GM12864 (cell line): ENCODE data around the gene FAM222B.

Experiments
- DNase-seq: peaks from one replicate; pipeline ENCODE4 v3.0.0-alpha.2; 2011; ENCODE audit warnings: low read depth
- H3K4me3 ChIP-seq: 2 replicates; pipeline ENCODE4 v1.5.1; 2011; ENCODE audit warnings: mild to moderate bottlenecking, low read depth, low read length, control low read depth
- CTCF ChIP-seq: IDR thresholded peaks from 2 replicates; pipeline ENCODE4 v1.5.1; 2011; ENCODE audit warnings: low read depth, mild to moderate bottlenecking, moderate library complexity, low read length, control low read depth, inconsistent platforms; ENCODE audit errors: missing control alignments

The FAM222B gene

GRCh38 chr17:28867276-28867675 is 24.7 kb upstream of the FAM222B start:
- no peak for DNase-seq
- no peak for TF ChIP-seq CTCF
- no peak overlapping the region for H3K4me3 ChIP-seq

GRCh38 chr17:28865946-28866752 is 23.6 kb upstream of the FAM222B start:
- DNase-seq, result no peak
- no peak overlapping the region for H3K4me3 ChIP-seq
- no peak for TF ChIP-seq CTCF

GRCh38 chr17:28864991-28865849 is 22.6 kb upstream of the FAM222B start:
- H3K4me3 ChIP-seq, result no peak overlapping the region
- no peak for DNase-seq
- TF ChIP-seq CTCF, result no peak

- TF ChIP-seq CTCF, result no peak
- DNase-seq, result no peak
- no peak overlapping the region for H3K4me3 ChIP-seq
These were observed 21.4 kb upstream of the FAM222B start for GRCh38 chr17:28863953-28864352.

GRCh38 chr17:28862561-28862960 is 20.0 kb upstream of the FAM222B start:
- no peak overlapping the region for H3K4me3 ChIP-seq
- TF ChIP-seq CTCF, result no peak
- no peak for DNase-seq

- H3K4me3 ChIP-seq, result no peak overlapping the region
- no peak for TF ChIP-seq CTCF
- no peak for DNase-seq
These were observed 19.0 kb upstream of the FAM222B start for GRCh38 chr17:28861393-28862203.
